Colon (tissue), 2 donors: ENCODE results near the gene CELF5.
"Not testable (repeated sequence)": the region's sequence is repeated elsewhere in the genome, so short reads cannot be mapped to it uniquely, and the experiment has no call there.

Experiments used
- FAIRE-seq: peaks from 2 replicates; lab custom pipeline; 2012; peaks lifted over from hg19 to GRCh38; lab: Jason Lieb, UNC
- donor health status: control.
- donor health status: control.

The CELF5 gene

DNA sequence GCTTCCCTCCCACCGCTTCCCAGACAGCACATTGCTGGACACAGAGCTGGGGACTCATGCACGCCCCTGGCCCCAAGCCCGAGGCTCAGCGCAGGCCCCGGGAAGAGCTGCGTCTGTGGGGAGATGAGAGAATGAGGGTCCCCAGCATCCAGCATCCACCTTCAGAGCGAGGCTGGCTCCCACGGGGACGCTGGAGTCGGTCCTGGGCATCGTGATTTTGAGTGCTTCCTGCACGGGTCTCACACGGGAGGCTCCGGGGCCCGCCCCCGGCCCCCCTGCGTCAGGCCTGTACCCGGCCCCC is 34.0 kb upstream of the CELF5 start:
- no peak for FAIRE-seq

DNA sequence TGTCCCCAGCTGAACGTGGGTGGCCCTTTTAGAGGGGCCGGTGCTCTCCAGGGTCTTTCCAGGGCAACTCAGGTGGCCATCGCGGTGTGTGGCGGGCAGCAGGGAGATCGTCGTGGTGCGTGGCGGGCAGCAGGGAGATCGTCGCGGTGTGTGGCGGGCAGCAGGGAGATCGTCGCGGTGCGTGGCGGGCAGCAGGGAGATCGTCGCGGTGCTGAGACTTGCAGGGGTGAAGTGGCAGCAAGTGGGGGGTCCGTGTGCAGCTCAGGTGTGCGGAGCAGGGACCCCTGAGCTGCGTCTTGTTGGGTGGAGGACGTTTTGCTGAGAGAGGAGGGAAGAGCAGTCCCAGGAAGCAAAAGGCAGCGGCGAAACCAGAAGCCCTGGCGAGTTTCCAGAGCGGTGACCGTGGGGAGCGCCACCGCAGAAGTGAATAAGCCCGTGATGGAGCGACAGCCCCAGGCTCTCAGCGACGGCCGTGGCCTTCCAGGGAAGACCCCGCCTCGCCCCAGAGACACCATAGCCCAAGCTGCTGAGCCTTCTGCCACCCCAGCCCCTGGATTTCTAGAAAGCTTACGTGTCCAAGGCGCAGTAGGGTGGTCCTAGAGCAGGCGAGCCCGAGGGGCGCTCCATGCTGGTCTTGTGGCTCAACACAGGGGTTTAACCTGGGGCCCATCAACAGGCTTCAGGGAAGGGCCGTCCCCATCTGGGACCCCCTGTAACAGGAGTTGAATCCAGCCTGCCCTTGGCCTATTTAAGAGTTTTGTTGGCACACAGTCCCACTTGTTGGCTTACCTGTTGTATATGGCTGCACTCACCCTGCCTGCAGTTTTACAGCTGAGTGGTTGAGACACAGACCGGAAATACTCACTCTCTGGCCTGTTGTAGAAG is 33.3 kb upstream of the CELF5 start:
- no peak for FAIRE-seq

DNA sequence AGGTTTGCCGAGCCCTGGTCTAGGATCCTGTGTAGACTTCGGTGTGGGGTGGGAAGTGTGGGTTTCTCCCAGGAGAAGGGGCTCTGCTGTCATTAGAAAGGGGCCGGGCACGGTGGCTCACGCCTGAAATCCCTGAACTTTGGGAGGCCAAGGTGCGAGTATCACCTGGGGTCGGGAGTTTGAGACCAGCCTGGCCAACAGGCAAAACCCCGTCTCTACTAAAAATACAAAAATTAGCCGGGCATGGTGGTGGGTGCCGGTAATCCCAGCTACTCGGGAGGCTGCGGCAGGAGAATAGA is 32.7 kb upstream of the CELF5 start:
- FAIRE-seq: not testable (repeated sequence)

DNA sequence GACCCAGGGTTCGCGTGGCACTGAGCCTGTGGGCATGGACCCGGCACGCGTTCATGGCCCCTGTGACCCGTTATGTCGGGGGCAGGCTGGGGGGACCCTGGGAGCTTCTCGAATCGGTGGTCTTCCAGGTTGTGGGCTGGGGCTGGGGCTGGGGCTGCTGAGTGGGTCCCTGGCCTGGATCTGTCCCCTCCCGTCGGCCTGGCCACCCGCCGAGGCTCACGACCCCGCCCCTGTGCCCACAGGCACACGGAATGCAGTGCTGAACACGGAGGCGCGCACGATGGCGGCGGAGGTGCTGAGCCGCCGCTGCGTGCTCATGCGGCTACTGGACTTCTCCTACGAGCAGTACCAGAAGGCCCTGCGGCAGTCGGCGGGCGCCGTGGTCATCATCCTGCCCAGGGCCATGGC is 32.2 kb upstream of the CELF5 start:
- no peak for FAIRE-seq

DNA sequence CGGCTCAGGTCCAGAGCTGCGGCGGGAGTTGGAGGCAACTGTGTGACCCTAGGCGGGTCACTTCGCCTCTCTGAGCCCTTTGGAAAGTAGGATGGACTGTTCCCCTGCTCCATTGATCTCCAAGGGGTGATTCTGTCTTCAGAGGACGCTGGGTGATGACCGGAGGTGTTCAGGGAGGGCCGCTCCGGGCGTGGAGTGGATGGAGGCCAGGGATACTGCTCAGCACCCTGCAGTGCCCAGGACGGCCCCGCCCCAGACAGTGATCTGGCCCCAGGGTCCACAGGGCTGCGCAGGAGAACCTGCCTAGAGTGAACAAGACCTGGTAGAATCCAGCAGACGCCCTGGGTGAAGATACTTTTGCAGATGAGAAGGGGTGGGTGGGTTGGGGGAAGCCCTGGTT is 31.8 kb upstream of the CELF5 start:
- no peak for FAIRE-seq

DNA sequence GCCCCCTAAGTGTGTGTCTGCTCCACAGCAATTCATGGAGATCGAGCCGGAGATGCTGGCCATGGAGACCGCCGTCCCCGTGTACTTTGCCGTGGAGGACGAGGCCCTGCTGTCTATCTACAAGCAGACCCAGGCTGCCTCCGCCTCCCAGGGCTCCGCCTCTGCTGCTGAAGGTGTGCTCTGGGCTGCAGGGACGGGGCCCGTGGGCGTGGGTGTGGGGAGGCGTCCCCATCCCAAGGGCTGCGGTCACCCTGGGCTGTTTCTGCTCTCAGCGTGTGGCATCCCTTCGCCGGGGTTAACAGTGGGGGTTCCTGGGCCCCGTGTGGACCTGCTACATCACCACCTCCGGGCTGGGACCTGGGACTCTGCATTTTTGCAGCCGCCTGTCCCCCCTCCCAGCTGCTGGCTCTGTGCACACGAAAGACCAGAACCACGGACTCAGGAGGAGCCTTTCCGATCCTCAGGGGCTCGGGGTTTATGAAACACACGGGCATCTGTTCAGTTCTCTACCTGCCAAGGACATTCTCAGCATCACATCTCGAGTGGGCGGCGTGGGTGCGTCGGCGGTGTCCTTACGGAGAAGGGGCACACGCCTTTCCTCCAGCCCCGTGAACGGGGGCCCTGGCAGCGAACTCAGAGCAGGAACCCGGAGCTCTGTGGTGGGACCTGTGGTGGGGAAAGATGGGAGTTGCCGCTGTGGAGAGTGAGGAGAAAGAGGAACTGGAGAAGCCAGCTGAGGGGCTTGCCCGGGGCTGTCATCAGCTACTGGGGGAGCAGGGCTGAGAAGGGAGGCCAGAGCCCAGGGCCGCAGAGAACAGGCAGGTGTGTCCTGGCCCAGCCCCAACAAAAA is 31.0 kb upstream of the CELF5 start:
- FAIRE-seq: no peak

DNA sequence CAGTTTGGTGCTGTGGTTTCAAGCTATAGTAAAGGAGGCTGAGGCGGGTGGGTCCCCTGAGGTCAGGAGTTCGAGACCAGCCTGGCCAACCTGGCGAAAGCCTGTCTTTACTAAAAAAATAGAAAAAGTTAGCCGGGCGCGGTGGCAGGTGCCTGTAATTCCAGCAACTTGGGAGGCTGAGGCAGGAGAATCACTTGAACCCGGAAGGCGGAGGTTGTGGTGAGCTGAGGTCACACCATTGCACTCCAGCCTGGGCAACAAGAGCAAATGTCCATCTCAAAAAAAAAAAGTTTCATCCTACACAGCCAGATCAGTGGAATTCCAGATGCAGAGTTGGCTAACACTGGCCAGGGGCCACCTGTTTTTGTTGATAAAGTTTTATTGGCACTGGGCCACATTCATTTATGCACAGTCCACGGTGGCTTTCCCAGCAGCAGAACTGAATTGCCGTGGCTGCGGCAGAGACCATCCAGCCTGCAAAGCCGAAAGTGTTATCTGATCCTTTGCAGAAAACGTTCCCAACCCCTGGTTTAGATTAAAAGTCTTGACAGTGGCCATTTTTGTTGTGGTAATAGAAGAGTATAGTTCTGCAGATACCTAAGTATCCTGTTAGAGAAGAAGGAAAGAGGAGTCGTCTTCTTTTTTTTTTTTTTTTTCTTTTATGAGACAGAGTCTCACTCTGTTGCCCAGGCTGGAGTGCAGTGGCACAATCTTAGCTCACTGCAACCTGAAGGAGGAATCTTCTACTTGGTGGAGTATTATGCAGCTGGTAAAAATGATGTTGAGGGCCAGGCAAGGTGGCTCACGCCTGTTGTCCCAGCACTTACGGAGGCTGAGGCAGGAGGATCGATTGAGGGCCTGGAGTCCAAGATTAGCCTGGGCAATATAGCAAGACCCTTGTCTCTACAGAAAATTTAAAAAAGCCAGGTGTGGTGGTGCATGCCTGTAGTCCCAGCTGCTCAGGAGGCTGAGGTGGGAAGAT is 30.1 kb upstream of the CELF5 start:
- no peak for FAIRE-seq

DNA sequence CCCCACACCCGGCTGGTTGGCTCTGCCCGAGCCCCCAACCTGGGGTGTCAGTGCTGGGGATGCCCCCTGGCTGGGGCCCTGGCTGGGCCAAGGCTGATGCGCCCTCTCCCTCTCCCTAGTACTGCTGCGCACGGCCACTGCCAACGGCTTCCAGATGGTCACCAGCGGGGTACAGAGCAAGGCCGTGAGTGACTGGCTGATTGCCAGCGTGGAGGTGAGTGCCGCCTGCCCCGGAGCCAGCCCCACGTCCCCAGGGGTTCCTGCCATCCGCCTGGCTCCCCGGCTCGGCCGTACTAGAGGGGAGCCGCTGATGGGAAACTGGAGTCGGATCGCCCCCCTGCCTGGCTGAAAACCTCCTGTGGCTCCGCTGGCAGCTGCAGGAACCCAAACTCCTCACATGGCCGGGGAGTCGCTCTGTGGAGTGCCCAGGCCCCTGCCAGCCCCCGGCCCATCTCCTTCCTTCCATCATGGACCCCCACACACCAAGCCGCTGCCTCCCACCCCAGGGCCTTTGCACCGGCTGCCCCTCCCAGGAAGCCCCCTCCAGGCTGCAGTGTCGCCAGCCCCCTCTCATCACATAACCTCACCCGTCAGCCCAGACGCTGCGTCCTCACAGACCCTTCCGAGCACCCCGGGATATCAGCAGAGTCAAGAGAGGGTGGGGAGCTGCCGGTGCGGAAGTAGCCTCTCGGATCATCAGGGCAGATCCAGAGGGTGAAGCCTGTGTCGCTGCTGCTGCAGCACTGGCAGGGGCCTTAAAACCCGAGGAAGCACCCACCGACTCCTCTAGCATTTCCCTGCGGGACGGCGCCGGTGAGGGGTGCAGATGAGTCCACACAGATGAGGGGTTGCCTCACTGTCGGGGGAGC is 28.2 kb upstream of the CELF5 start:
- no peak for FAIRE-seq

DNA sequence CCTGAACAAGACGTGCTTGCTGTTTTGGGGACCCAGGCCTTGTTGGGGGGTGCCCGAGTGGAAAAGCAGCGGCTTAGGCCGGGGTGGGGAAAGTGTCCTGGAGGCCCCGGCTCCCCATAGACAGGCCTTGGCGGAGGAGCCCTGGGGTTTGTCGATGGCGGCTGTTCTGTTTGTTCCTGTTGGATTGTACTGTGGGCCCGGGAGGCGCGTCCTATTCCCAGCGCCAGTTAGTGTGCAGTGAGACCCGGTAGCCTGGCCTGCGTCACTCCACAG is 27.6 kb upstream of the CELF5 start:
- no peak for FAIRE-seq

DNA sequence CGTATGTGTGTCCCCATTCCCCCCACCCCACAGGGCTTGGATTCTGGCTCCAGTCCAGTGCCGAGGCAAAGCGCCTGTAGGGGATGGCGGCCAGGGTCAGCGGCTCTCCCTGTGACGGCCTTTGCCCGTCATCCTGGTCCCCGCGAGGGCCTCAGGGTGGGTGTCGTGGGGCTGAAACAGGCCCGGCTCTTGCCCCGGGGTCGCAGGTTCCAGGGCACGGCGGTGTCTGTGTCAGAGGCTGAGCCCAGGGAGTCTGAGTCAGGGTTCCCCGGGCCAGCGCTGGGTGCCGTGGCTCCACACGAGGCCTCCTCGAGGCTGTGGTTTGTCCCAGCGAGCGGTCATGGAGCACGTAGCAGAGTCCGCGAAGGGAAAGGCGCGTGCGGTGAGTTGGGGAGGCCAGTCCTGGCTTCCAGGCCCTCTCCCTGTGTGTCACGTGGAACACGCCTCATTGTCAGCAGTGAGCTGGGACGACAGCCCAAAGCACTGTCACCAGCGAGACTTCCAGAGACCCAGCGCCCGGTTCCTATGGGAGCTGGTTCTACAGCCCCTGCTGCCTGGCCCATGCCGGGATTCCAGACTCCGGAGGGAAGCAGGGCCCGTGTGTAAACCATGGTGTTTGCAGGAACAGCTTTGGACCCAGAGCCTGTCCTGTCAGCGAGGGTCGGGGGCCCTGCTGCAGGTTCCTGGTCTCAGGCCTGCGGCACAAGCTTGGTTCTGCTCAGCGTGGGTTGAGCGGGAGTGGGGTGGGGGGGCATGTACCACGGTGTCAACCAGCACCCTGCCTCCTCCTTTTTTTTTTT is 25.4 kb upstream of the CELF5 start:
- no peak for FAIRE-seq

DNA sequence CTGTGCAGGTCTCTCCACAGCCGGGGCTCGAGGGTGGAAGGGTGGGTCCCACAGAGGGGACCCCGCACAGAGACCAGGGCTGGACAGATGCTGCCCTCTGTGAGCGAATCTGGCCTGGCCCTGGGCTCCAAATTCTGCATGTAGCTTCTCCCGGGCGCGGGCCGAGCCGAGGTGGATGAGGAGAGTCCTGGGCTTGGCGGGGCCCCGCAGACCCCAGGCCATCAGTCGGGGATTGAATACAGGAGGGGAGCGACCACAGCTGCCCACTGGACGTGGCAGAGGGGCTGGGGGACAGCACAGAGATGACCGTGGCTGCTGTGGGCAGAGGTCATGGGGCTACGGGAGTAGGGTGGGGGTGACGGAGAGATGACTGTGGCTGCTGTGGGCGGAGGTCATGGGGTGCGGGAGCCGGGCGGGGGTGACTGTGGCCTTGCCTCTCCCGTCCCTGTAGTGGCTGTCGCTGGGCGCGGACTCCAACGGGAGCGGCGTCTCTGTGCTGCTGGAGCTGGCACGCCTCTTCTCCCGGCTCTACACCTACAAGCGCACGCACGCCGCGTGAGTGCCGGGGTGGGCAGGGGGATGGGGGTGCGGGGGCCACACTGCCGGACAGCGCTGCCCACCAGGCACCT is 23.3 kb upstream of the CELF5 start:
- FAIRE-seq: no peak

DNA sequence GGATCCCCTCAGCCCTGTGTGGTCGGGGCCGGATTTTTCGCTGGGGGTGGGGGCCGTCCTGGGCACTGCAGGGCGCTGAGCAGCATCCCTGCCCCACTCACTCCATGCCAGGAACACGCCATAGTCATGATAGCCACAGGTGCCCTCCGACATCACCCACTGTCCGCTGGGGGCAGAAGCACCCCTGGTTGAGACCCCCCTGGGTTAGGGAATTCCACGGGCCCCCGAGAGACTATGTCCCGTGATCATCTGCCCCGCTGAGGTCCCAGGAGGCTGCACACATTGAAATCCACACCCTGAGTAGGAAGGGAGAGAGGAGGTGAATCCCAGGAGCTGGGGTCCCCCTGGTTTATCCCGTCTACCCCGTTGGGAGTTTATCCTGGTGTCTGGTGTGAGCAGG is 22.6 kb upstream of the CELF5 start:
- no peak for FAIRE-seq

DNA sequence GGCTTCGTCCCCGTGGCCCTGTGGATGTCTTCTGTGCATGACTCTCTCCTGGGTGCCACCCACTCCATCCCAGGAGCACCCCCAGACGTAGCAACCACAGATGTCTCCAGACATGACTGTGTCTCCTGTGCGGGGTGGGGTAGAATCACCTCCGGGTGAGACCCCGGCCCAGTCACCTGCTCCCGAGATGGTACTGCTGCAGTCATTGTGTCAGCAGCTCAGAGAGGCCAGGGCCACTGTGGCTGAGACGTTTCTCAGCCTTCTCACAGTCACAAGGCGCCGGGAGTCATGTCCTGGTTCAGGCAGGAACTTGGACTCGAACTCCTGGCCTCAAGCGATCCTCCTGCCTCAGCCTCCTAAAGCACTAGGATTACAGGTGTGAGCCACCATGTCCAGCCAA is 22.1 kb upstream of the CELF5 start:
- no peak for FAIRE-seq

DNA sequence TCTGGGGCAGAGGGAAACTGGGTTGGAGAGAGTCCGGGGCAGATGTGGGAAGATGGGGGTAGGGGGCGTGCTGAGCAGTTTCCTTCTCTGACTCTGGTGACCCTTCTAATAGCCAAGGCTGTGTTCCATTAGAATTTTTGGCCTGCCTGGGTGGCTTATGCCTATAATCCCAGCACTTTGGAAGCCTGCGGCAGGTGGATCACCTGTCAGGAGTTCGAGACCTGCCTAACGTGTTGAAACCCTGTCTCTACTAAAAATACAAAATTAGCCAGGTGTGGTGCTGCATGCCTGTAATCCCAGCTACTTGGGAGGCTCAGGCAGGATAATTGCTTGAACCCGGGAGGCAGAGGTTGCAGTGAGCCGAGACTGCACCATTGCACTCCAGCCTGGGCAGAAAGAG is 21.6 kb upstream of the CELF5 start:
- not testable (repeated sequence) for FAIRE-seq

DNA sequence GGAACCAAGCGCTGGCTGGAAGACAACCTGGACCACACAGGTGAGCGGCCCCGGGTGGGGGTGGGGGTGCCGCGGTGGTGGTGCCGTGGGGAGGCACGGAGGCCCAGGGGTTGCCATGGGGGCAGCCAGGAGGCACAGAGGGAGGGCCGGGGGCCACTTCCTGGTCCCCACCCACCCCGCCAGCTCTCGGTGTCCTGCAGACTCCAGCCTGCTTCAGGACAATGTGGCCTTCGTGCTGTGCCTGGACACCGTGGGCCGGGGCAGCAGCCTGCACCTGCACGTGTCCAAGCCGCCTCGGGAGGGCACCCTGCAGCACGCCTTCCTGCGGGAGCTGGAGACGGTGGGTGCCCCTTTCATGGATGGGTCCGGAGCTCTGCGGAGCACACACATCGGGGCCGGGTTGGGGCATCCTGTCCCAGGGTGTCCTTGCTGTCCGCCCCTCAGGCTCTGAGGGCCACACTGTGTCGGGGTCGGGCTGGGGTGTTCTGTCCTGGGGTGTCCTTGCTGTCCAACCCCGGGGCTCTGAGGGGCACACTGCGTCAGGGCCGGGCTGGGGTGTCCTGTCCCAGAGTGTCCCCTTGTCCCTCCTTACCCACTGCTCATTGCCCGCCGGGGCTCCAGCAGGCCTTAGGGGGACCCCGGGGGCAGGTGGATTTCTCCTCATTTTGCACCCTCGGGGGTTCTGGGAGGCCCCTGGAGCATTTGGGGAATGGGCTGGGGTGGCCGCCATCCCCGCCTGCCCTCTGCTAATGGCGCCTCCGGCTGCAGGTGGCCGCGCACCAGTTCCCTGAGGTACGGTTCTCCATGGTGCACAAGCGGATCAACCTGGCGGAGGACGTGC is 20.4 kb upstream of the CELF5 start:
- FAIRE-seq: no peak

DNA sequence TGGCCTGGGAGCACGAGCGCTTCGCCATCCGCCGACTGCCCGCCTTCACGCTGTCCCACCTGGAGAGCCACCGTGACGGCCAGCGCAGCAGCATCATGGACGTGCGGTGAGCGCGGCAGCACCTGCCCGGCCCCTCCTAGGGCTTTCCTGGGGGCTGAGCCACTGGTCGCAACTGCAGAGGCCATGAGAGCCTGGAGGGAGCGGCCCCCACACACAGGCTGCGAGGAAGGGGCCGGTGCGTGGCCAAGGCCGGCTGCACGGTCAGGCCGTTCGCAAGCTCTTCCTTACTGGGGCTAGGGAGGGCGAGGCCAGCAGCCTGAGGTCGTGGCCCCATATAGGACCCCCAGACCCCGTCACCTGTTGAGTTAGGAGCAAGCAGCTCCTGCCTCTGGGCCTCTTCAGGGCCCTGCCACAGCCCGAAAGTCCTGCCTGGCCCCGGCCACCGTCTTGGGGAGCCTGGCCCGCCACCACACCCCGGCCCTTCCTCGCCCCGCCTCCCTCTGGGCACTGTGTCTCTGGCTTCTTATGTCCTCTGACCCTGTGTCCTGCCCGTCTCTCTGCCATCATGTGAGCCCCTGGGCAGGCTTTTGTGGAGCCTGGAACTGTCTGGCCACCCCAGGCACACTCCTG is 19.7 kb upstream of the CELF5 start:
- FAIRE-seq: no peak

DNA sequence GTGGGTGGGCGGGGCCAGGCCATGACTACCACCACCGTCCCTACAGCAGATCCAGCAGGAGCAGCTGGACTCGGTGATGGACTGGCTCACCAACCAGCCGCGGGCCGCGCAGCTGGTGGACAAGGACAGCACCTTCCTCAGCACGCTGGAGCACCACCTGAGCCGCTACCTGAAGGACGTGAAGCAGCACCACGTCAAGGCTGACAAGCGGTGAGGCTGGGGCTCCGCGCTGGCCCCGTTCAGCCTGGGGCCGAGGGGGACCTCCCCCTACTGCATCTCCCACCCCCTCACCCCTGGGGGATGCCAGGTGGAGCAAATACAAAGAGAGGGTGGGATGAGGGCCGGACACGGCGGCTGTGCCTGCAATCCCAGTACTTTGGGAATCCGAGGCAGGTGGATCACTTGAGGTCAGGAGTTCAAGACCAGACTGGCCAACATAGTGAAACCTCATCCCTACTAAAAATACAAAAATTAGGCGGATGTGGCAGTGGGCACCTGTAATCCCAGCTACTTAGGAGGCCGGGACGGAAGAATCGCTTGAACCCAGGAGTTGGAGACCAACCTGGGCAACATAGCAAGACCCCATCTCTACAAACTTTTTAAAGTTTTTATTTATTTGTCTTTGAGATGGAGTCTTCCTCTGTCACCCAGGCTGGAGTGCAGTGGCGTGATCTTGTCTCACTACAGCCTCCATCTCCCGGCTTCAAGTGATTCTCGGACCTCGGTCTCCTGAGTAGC is 18.1 kb upstream of the CELF5 start:
- FAIRE-seq: no peak

DNA sequence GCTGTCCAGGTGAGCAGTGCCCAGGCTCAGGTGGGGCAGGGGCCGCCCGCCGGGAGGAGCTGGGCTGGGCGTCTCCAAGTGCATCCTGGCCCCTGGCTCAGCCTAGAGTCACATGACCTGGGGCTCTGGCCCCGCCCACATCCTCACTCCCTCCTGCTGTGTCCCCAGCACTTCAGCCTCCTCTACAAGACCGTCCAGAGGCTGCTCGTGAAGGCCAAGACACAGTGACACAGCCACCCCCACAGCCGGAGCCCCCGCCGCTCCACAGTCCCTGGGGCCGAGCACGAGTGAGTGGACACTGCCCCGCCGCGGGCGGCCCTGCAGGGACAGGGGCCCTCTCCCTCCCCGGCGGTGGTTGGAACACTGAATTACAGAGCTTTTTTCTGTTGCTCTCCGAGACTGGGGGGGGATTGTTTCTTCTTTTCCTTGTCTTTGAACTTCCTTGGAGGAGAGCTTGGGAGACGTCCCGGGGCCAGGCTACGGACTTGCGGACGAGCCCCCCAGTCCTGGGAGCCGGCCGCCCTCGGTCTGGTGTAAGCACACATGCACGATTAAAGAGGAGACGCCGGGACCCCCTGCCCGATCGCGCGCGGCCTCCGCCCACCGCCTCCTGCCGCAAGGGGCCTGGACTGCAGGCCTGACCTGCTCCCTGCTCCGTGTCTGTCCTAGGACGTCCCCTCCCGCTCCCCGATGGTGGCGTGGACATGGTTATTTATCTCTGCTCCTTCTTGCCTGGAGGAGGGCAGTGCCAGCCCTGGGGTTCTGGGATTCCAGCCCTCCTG is 16.8 kb upstream of the CELF5 start:
- FAIRE-seq: no peak
